ENCODE measurements around the gene EIF2B5.

The EIF2B5 gene

GRCh38 chr3:184134746-184135148, 411 bp upstream of the EIF2B5 start:
- no peak for TF ChIP-seq GATA3 (IDR thresholded peaks at IDR 0.05; ENCODE audit: low read depth, low read length)
- no peak for TF ChIP-seq GATA2 (IDR thresholded peaks at IDR 0.05; ENCODE audit: low read depth, low read length)

DNA sequence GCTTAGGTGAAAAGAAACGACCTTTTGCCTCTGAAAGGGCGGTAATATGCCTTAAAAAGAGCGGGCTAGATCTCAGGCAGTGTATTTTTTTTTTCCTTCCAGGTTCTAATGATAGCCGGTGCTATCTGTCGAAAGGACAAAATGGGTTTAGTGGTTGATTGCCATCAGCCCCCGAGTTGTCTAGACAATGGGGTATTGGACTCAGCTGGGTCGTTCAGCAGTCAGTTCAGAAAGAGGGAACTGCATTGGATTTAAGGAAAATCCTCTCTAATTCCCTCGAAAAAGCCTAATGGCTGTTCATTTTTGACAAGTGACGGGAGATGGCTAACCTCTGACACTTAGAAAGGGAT, 728 bp downstream of the EIF2B5 start:
- no peak for TF ChIP-seq GATA3 (IDR thresholded peaks at IDR 0.05; ENCODE audit: low read depth, low read length)
- no peak for TF ChIP-seq GATA2 (IDR thresholded peaks at IDR 0.05; ENCODE audit: low read depth, low read length)

- no peak for TF ChIP-seq GATA3 (IDR thresholded peaks at IDR 0.05; ENCODE audit: low read depth, low read length)
- TF ChIP-seq GATA2 (IDR thresholded peaks at IDR 0.05; ENCODE audit: low read depth, low read length): no peak
Measured at GRCh38 chr3:184140436-184140835, 5.3 kb downstream of the EIF2B5 start.

DNA sequence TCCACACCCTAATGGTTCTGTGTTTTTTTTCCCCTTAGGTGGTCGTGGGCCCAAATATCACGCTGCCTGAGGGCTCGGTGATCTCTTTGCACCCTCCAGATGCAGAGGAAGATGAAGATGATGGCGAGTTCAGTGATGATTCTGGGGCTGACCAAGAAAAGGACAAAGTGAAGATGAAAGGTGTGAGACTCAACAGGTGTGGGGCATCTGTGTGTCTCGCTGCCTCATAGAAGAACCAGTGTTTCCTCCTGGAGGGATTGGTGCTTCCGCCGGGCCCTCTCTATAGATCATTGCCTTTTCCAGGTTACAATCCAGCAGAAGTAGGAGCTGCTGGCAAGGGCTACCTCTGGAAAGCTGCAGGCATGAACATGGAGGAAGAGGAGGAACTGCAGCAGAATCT, 7.0 kb downstream of the EIF2B5 start:
- no peak for TF ChIP-seq GATA2 (IDR thresholded peaks at IDR 0.05; ENCODE audit: low read depth, low read length)

- no peak for TF ChIP-seq GATA3 (IDR thresholded peaks at IDR 0.05; ENCODE audit: low read depth, low read length)
- no peak for TF ChIP-seq GATA2 (IDR thresholded peaks at IDR 0.05; ENCODE audit: low read depth, low read length)
Measured at GRCh38 chr3:184143327-184143726, 8.2 kb downstream of the EIF2B5 start.

- TF ChIP-seq GATA3 (IDR thresholded peaks at IDR 0.05; ENCODE audit: low read depth, low read length) (no peak), GATA2 (IDR thresholded peaks at IDR 0.05; ENCODE audit: low read depth, low read length) (no peak; the same call in 1 of the 2 replicates)
Measured at GRCh38 chr3:184144505-184144904, 9.3 kb downstream of the EIF2B5 start.

GRCh38 chr3:184145111-184145524, 10.0 kb downstream of the EIF2B5 start:
- TF ChIP-seq GATA3 (IDR thresholded peaks at IDR 0.05; ENCODE audit: low read depth, low read length): no peak
- TF ChIP-seq GATA2 (IDR thresholded peaks at IDR 0.05; ENCODE audit: low read depth, low read length): no peak

- no peak for TF ChIP-seq GATA2 (IDR thresholded peaks at IDR 0.05; ENCODE audit: low read depth, low read length)
- TF ChIP-seq GATA3 (IDR thresholded peaks at IDR 0.05; ENCODE audit: low read depth, low read length): no peak
Measured at GRCh38 chr3:184145751-184146270, 10.7 kb downstream of the EIF2B5 start.

- TF ChIP-seq GATA2 (IDR thresholded peaks at IDR 0.05; ENCODE audit: low read depth, low read length) (no peak), GATA3 (IDR thresholded peaks at IDR 0.05; ENCODE audit: low read depth, low read length) (no peak)
Measured at GRCh38 chr3:184148076-184148475, 12.9 kb downstream of the EIF2B5 start.

DNA sequence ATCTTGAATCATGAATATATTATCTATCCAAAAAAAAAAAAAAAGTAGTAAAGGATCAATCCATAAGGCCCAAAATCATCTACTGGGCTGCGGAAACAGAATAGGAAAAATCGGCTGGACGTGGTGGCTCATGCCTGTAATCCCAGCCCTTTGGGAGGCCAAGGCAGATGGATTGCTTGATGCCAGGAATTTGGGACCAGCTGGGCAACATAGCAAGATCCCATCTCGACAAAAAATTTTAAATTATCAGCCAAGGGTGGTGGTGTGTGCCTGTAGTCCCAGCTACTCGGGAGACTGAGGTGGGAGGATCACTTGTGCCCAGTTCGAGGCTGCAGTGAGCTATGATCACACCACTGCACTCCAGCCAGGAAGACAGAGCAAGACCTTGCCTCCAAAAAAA, 14.0 kb downstream of the EIF2B5 start:
- TF ChIP-seq GATA2 (IDR thresholded peaks at IDR 0.05; ENCODE audit: low read depth, low read length) (no peak), GATA3 (IDR thresholded peaks at IDR 0.05; ENCODE audit: low read depth, low read length) (no peak)

DNA sequence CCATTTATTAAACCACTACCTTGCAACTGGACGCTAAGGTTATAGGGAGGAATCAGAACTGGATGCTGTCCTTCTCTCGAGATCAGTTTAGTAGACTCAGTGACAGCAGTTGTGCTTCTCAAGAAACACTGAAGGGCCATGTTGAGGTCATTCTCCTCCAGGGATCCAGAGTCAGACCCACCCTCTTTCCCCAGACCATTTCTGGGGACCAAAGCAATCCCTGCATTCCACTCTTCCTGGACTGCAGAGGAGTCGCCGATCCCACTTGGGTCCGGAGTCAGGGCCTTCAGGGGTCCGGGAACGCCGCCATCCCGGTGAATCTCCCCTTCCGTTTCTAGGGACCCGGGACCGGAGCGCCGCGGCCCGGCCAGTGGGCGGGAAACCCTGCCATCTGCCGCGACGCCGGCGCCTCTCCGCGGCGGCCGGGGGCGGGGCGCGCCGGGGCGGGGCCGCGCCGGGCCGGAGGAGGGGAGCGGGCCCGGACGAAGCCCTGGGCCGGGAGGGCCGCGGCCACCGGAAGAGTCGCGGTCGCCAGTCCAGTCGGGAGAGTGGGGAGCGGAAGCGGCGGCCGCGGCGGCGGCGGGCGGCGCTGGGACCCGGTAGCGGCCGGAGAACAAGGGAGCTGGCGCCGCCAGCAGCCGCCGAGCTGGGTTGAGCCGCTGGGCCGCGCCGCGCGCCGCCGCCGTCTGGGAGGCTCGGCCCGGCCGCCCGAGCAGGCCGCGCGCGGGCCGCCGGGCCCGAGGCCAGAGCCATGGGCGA, 19.9 kb downstream of the EIF2B5 start, which contains the start of gene DVL3:
TSS of gene DVL3 (plus strand) at position 493 of the 759 bp plus-strand sequence. CDS start at position 752, 259 bp downstream.
- TF ChIP-seq GATA2 (IDR thresholded peaks at IDR 0.05; ENCODE audit: low read depth, low read length): no peak
- TF ChIP-seq GATA3 (IDR thresholded peaks at IDR 0.05; ENCODE audit: low read depth, low read length): no peak

DNA sequence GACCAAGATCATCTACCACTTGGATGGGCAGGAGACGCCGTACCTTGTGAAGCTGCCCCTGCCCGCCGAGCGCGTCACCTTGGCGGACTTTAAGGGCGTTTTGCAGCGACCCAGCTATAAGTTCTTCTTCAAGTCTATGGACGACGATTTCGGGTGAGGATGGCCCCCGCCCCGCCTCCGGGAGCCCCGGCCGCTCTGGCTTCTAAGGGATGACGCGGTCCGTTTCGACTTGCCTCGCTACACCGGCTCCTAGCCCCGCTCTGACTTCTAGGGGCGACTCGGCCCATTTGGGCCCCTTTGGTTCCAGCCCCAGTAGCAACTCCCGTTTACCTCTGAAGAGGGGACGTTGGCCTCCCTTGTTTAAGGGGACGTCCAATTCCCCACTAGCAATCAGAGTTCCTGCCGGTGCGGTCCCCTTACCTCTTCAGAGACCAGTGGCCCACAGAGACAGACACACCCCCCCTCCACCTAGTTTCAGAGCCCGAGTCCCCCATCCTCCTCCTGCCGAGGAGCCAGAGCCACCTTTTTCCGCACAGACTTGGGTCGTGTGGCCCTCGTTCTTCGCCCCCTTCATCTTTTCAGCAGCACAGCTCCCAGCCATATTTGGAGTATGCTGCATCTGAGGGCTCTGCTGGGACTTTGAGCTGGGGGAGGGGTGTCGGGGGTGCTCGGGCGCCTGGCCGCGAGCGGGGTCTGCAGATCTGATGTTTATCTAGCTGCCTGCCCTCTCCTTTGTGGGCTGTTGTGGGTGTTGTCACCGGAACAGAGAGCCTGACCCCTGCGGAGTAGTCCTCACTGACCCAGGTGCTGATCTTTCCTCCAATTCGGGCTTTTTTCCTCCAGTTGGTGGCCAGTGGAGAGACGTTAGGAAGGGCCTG, 20.7 kb downstream of the EIF2B5 start:
- TF ChIP-seq GATA2 (IDR thresholded peaks at IDR 0.05; ENCODE audit: low read depth, low read length) (peak; percentile 79), GATA3 (IDR thresholded peaks at IDR 0.05; ENCODE audit: low read depth, low read length) (no peak)

GRCh38 chr3:184156522-184156955, 21.4 kb downstream of the EIF2B5 start:
- no peak for TF ChIP-seq GATA3 (IDR thresholded peaks at IDR 0.05; ENCODE audit: low read depth, low read length)
- no peak for TF ChIP-seq GATA2 (IDR thresholded peaks at IDR 0.05; ENCODE audit: low read depth, low read length)

- no peak for TF ChIP-seq GATA3 (IDR thresholded peaks at IDR 0.05; ENCODE audit: low read depth, low read length)
- TF ChIP-seq GATA2 (IDR thresholded peaks at IDR 0.05; ENCODE audit: low read depth, low read length): no peak
Measured at GRCh38 chr3:184157206-184157605, 22.0 kb downstream of the EIF2B5 start.

Data from SH-SY5Y (cell line).